ENCODE data around the gene ZCRB1.

DNA sequence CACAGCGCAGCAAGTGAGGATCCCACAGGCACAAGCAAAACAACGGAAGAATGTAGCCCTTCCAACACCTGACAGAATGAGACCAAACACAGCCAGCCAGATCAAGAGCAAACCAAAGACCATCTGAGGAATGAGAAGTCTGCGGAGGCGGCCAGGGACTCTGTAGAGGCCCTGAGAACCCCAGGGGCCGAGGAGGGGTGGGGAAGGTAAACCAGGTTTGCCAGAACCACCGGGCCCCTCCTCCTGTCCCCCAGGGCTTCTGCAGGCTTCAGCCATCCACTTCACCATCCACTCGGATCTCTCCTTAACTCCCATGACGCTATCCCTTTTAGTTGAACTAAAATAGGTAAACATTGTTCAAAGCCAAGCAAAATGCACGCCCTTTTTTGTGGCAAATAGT, 37.4 kb downstream of the ZCRB1 start:
- TF ChIP-seq POLR2AphosphoS5 (IDR thresholded peaks at IDR 0.05; ENCODE audit: low read depth, low read length), result no peak
- TF ChIP-seq TAF1 (IDR thresholded peaks at IDR 0.05; ENCODE audit: borderline replicate concordance, insufficient read depth, low read length), result no peak
- TF ChIP-seq REST (IDR thresholded peaks at IDR 0.05; ENCODE audit: insufficient read depth in 1 of 2, low read depth in 2 of 2, low read length in 2 of 2), result no peak

Data from PFSK-1 (cell line).